ENCODE results near the gene ITPR2.

The ITPR2 gene

GRCh38 chr12:26460361-26460760, 372.6 kb downstream of the ITPR2 start:
- DNase-seq (ENCODE audit: low spot score) (no peak), ATAC-seq (ENCODE audit: low read depth) (no peak)

GRCh38 chr12:26455936-26456574, 376.9 kb downstream of the ITPR2 start:
- ATAC-seq (ENCODE audit: low read depth) (no peak), DNase-seq (ENCODE audit: low spot score) (no peak)
- Histone ChIP-seq H3K9me3 (ENCODE audit: severe bottlenecking) (no peaks in the 10 kb centered on the region), H3K27me3 (ENCODE audit: insufficient read depth, poor library complexity, severe bottlenecking) (no peaks in the 10 kb centered on the region), H3K36me3 (ENCODE audit: low read depth) (no peaks in the 10 kb centered on the region), H3K4me3 (ENCODE audit: severe bottlenecking) (no peak overlapping the region), H3K4me1 (ENCODE audit: insufficient read depth, poor library complexity, severe bottlenecking) (no peaks in the 10 kb centered on the region), H3K27ac (ENCODE audit: poor library complexity, severe bottlenecking) (no peak overlapping the region)
- TF ChIP-seq CTCF (IDR thresholded peaks at IDR 0.05; ENCODE audit: poor library complexity, severe bottlenecking) = no peak

More at GRCh38 chr12:26460361-26460760, 372.6 kb downstream of the ITPR2 start:
- TF ChIP-seq CTCF (IDR thresholded peaks at IDR 0.05; ENCODE audit: poor library complexity, severe bottlenecking) = no peak
- no peak overlapping the region for H3K4me3 ChIP-seq (ENCODE audit: severe bottlenecking)
- no peak overlapping the region for H3K27ac ChIP-seq (ENCODE audit: poor library complexity, severe bottlenecking)
- no peaks in the 10 kb centered on the region for H3K36me3 ChIP-seq (ENCODE audit: low read depth)
- H3K27me3 ChIP-seq (ENCODE audit: insufficient read depth, poor library complexity, severe bottlenecking) = no peaks in the 10 kb centered on the region
- no peaks in the 10 kb centered on the region for H3K9me3 ChIP-seq (ENCODE audit: severe bottlenecking)
- H3K4me1 ChIP-seq (ENCODE audit: insufficient read depth, poor library complexity, severe bottlenecking) = no peaks in the 10 kb centered on the region

DNA sequence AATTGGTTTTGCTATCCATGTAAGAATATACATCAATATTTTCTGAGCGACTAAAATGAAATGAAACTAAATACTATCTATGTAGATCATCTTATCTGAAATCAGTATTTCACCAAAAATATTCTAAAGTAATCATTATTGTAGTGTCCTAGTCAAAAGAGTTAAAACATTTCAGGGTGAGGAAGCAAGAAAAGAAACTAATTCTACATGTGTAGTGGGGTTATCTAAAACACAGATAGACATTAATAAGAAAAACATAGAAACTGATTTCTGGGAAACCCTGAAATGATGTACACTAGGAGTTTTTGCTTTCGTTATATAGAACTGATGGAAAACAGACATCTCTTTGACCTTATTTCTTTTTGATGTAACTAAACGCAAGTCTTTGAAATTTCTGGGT, 379.7 kb downstream of the ITPR2 start:
- Histone ChIP-seq H3K27ac (ENCODE audit: poor library complexity, severe bottlenecking) (no peak overlapping the region), H3K4me3 (ENCODE audit: severe bottlenecking) (no peak overlapping the region), H3K36me3 (ENCODE audit: low read depth) (no peaks in the 10 kb centered on the region), H3K9me3 (ENCODE audit: severe bottlenecking) (no peaks in the 10 kb centered on the region), H3K27me3 (ENCODE audit: insufficient read depth, poor library complexity, severe bottlenecking) (no peaks in the 10 kb centered on the region), H3K4me1 (ENCODE audit: insufficient read depth, poor library complexity, severe bottlenecking) (no peaks in the 10 kb centered on the region)
- ATAC-seq (ENCODE audit: low read depth) (no peak), DNase-seq (ENCODE audit: low spot score) (no peak)
- no peak for TF ChIP-seq CTCF (IDR thresholded peaks at IDR 0.05; ENCODE audit: poor library complexity, severe bottlenecking)

- ATAC-seq (ENCODE audit: low read depth) (no peak), DNase-seq (ENCODE audit: low spot score) (no peak)
- Histone ChIP-seq H3K36me3 (ENCODE audit: low read depth) (no peaks in the 10 kb centered on the region), H3K27me3 (ENCODE audit: insufficient read depth, poor library complexity, severe bottlenecking) (no peaks in the 10 kb centered on the region), H3K4me1 (ENCODE audit: insufficient read depth, poor library complexity, severe bottlenecking) (no peaks in the 10 kb centered on the region), H3K9me3 (ENCODE audit: severe bottlenecking) (no peaks in the 10 kb centered on the region), H3K4me3 (ENCODE audit: severe bottlenecking) (no peak overlapping the region), H3K27ac (ENCODE audit: poor library complexity, severe bottlenecking) (no peak overlapping the region)
- no peak for TF ChIP-seq CTCF (IDR thresholded peaks at IDR 0.05; ENCODE audit: poor library complexity, severe bottlenecking)
Measured at GRCh38 chr12:26452511-26452910, 380.5 kb downstream of the ITPR2 start.

- H3K27me3 ChIP-seq (ENCODE audit: insufficient read depth, poor library complexity, severe bottlenecking) = no peaks in the 10 kb centered on the region
- no peak for TF ChIP-seq CTCF (IDR thresholded peaks at IDR 0.05; ENCODE audit: poor library complexity, severe bottlenecking)
- no peak for ATAC-seq (ENCODE audit: low read depth)
- H3K4me1 ChIP-seq (ENCODE audit: insufficient read depth, poor library complexity, severe bottlenecking) = no peaks in the 10 kb centered on the region
- H3K4me3 ChIP-seq (ENCODE audit: severe bottlenecking) = no peak overlapping the region
- H3K36me3 ChIP-seq (ENCODE audit: low read depth) = no peaks in the 10 kb centered on the region
- DNase-seq (ENCODE audit: low spot score) = no peak
- no peaks in the 10 kb centered on the region for H3K9me3 ChIP-seq (ENCODE audit: severe bottlenecking)
- H3K27ac ChIP-seq (ENCODE audit: poor library complexity, severe bottlenecking) = no peak overlapping the region
Measured at GRCh38 chr12:26451763-26452162, 381.2 kb downstream of the ITPR2 start.
